Measurements from ENCODE around the gene ACOT11. TPM values are rescaled to one million over a fixed set of nuclear protein-coding genes. Genes with fewer than 3 reads are reported as not detected.
"Not testable (repeated sequence)": the region's sequence is repeated elsewhere in the genome, so short reads cannot be mapped to it uniquely, and the experiment has no call there.

ACOT11 gene
- total RNA-seq, 2 experiments from 2014 or later = 1.0 to 1.3 TPM

- Mint-ChIP-seq H3K27me3 (no peaks in the 10 kb centered on the region), H3K4me1 (no peaks in the 10 kb centered on the region), H3K27ac (no peak overlapping the region), H3K36me3 (no peaks in the 10 kb centered on the region), H3K4me3 (no peak overlapping the region), H3K9me3 (no peaks in the 10 kb centered on the region)
- DNase-seq = no peak
Observed at GRCh38 chr1:54519709-54520108, 28.3 kb upstream of the ACOT11 start.

DNA sequence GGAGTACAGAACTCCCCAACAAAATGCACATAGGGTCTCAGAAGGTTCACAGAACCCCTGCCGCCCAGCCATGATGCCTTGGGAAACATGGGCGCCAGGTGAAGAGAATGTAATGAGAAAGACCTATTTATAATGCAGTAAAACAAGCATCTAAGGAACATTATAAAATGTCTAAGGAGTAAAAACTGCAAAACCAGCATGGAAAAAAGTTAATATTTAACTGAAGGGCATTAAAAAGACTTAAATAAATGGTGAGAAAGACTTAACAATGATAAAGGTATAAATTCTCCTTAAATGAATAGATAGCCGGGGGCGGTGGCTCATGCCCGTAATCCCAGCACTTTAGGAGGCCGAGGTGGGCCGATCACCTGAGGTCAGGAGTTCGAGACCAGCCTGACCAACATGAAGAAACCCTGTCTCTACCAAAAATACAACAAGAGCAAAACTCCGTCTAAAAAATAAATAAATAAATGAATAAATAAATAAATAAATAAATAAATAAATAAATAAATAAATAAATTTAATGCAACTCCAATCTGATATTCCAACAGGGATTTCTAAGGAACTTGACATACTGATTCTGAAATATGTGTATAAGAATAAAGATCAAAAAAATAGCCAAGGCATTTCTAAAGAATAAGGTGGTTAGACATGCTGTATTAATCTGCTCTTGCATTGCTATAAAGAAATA is 27.3 kb upstream of the ACOT11 start:
- Mint-ChIP-seq H3K27ac (no peak overlapping the region), H3K36me3 (no peaks in the 10 kb centered on the region), H3K9me3 (no peaks in the 10 kb centered on the region), H3K27me3 (no peaks in the 10 kb centered on the region), H3K4me3 (no peak overlapping the region), H3K4me1 (no peaks in the 10 kb centered on the region)
- DNase-seq = no peak

- not testable (repeated sequence) for H3K4me1 Mint-ChIP-seq, H3K36me3 Mint-ChIP-seq, H3K4me3 Mint-ChIP-seq, H3K9me3 Mint-ChIP-seq, H3K27ac Mint-ChIP-seq, H3K27me3 Mint-ChIP-seq, DNase-seq
Observed at GRCh38 chr1:54526565-54526964, 21.5 kb upstream of the ACOT11 start.

DNA sequence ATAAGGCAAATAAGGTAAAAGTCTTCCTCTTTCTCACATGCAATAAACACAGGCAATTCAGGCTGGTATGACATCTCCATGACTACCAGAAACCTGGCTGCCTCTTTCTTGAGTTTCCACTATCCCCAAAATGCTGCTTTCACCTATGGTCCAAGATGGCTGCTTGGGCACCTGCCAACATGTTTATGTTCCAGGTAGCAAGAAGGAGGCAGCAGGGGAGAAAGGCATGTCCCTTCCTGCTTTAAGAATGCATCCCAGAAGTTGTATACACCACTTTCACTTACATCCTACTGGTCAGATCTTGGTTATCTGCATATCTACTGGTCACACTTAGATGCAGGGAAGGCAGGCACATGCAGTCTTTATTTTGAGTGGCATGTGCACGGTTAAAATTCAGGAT is 19.4 kb upstream of the ACOT11 start:
- no peaks in the 10 kb centered on the region for H3K4me1 Mint-ChIP-seq
- no peaks in the 10 kb centered on the region for H3K27me3 Mint-ChIP-seq
- no peak overlapping the region for H3K4me3 Mint-ChIP-seq
- no peak overlapping the region for H3K27ac Mint-ChIP-seq
- no peaks in the 10 kb centered on the region for H3K9me3 Mint-ChIP-seq
- DNase-seq = no peak
- H3K36me3 Mint-ChIP-seq = no peaks in the 10 kb centered on the region

DNA sequence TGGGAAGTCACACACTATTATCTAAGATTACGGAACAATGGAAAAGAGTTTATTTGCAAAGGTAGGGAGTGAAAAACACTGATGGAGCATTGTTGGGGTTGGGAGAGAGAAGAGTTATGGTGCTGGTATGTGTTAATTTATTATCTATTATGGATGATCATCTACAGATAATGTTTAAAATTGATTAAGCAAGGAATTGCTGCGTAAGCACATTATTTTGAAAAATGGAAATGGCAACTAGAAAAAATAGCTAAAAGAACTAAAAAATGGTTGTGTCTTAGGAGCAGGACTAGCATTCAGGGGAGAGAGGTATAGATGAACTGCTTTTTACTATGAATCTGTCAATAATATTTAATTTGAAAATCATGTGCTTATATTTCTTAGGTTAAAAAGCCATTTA is 16.0 kb upstream of the ACOT11 start:
- DNase-seq = no peak
- Mint-ChIP-seq H3K4me1 (no peaks in the 10 kb centered on the region), H3K27me3 (no peaks in the 10 kb centered on the region), H3K36me3 (no peaks in the 10 kb centered on the region), H3K9me3 (no peaks in the 10 kb centered on the region), H3K27ac (no peak overlapping the region), H3K4me3 (no peak overlapping the region)

DNA sequence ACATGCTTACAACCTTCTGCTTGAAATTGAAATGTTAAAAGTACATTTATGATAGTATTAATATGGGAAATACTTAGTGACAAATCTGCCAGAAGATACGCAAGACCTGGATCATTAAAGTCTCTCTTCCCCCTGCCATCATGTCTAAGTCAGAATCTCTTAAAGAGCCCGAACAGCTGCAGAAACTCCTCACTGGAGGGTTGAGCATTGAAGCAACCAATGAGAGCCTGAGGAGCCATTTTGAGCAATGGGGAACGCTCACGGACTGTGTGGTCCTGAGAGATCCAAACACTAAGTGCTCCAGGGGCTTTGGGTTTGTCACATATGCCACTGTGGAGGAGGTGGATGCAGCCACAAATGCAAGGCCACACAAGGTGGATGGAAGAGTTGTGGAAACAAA is 11.4 kb upstream of the ACOT11 start:
- H3K9me3 Mint-ChIP-seq, DNase-seq, H3K27ac Mint-ChIP-seq, H3K4me1 Mint-ChIP-seq, H3K27me3 Mint-ChIP-seq, H3K36me3 Mint-ChIP-seq, H3K4me3 Mint-ChIP-seq: not testable (repeated sequence)

GRCh38 chr1:54537611-54538010 is 10.4 kb upstream of the ACOT11 start:
- Mint-ChIP-seq H3K36me3 (no peaks in the 10 kb centered on the region), H3K27ac (no peak overlapping the region), H3K9me3 (no peaks in the 10 kb centered on the region), H3K27me3 (no peaks in the 10 kb centered on the region), H3K4me1 (peaks cover 11% of the 10 kb centered on the region), H3K4me3 (no peak overlapping the region)
- no peak for DNase-seq

- Mint-ChIP-seq H3K4me3 (no peak overlapping the region), H3K4me1 (peaks cover 16% of the 10 kb centered on the region), H3K36me3 (no peaks in the 10 kb centered on the region), H3K27ac (no peak overlapping the region), H3K9me3 (no peaks in the 10 kb centered on the region), H3K27me3 (no peaks in the 10 kb centered on the region)
- no peak for DNase-seq
Observed at GRCh38 chr1:54538538-54538937, 9.5 kb upstream of the ACOT11 start.

DNA sequence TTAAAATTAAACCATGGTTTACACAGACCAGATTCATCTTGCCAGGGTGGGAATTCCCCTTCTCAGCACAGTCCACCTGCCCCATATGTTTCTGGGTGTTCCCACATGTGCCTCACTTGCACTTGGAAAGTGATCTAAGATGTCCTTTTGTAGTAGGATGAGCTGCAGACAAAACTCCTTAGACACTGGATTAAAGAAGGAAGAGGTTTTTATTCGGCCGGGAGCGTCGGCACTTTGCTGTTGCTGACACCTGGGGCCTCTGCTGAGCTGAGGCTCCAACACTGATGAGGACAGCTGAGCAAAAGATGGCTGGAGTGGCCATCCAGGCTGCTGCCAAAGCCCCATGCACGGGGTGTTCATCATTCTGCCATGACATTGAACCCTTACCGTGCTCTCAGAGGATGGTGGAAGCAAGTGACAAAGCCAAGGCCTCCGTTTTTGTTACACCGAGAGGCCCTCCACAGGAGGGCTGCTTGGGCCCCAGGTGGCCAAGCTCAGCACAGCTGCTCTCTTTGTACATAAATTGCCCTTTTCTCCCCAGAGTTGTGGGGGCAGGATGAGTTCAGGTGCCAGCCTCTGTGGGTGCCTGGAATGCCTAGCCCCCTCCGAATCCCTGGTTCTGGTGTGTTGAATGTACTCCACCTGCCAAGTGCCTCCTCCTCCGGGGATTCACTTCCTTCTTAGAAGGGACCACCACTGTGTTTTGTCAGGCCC is 7.3 kb upstream of the ACOT11 start:
- no peaks in the 10 kb centered on the region for H3K9me3 Mint-ChIP-seq
- H3K27me3 Mint-ChIP-seq = no peaks in the 10 kb centered on the region
- no peak for DNase-seq
- H3K4me3 Mint-ChIP-seq = no peak overlapping the region
- no peaks in the 10 kb centered on the region for H3K36me3 Mint-ChIP-seq
- H3K27ac Mint-ChIP-seq = no peak overlapping the region
- H3K4me1 Mint-ChIP-seq = peaks cover 16% of the 10 kb centered on the region

DNA sequence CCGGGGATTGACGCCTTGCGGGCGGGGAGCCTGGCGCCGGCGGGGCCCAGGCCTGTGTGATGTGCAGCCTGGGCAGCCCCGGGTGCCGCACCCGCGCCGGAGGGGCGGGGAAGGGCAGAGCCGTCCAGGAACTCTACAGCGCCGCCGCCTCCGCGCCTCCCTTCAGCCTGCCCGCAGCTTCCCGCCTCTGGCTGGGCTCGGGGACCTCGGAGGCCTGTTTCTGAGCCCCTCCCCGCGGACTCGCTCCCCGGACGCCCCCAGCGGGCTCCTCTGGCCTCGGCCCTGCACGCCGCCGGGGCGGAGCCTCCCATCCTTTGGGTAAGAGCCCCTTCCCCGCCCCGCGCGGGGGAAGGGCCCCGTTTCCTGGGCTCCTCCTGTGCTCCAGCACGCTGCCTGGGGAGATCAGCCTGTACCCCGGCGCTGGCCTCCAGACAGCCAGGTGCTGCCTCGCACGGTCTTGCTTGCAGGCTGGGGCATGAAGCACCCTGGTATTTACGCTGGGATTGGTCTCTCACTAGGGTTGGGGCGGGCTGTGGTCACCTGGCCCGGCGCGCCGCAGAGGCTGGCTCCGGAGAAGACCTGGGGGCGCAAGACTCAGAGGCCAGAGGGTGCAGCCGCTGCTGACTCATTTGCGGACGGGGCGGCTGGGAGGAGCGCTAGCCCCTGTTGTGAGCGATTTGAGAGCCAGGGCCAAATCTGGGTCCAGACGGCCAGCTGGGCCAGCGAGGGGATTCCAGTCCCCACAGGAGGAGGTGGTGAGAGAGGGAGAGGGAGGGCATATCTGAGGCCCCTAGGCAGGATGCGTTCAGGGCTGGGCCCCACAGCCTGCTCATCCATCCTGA is 5.7 kb upstream of the ACOT11 start:
- H3K4me1 Mint-ChIP-seq = peaks cover 16% of the 10 kb centered on the region
- peak overlapping the region; percentile 80 for H3K4me3 Mint-ChIP-seq
- H3K9me3 Mint-ChIP-seq = no peaks in the 10 kb centered on the region
- DNase-seq = peak; percentile 74
- H3K27ac Mint-ChIP-seq = peak overlapping the region; percentile 64
- no peaks in the 10 kb centered on the region for H3K36me3 Mint-ChIP-seq
- H3K27me3 Mint-ChIP-seq = no peaks in the 10 kb centered on the region

GRCh38 chr1:54542962-54543539 is 5.0 kb upstream of the ACOT11 start:
- no peaks in the 10 kb centered on the region for H3K9me3 Mint-ChIP-seq
- peak overlapping the region; percentile 80 for H3K4me3 Mint-ChIP-seq
- no peaks in the 10 kb centered on the region for H3K36me3 Mint-ChIP-seq
- H3K4me1 Mint-ChIP-seq = peaks cover 16% of the 10 kb centered on the region
- no peaks in the 10 kb centered on the region for H3K27me3 Mint-ChIP-seq
- no peak overlapping the region for H3K27ac Mint-ChIP-seq
- DNase-seq = no peak

DNA sequence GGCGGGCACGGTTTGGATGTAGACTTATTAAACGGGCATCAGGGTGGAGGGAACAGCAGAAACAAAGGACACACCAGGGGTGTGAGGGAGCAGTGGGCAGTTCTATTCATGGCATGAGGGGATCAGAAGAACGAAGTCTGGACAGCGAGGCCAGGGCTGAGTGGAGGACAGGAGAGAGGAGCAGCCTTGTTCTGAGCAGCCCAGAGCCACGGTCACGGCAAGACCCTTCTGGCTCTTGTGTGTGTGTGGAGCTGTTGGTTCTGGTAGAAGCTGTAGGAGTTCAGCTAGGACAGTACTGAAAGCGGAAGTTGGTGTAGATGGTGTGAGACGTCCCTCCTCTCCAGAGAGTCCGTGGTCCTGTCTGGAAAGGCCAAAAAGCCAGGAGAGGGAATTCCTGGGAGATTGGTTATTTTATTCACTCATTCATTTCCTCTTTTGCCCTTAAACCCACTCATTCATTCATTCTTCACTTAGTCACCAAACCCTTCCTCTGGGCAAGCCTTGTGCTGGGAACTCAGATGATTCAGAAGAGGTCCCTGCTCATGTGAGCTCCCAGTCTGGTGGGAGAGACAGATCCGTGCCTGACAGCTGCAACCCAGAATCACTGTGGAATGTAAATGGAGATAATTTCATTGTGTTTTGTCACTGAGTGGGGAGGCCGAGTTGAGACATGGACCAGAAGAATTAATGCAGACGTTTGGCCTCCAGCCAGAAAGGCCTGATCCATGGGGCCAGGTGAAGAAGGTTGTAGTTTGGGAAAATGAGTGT is 4.1 kb upstream of the ACOT11 start:
- H3K9me3 Mint-ChIP-seq = no peaks in the 10 kb centered on the region
- no peak overlapping the region for H3K27ac Mint-ChIP-seq
- H3K27me3 Mint-ChIP-seq = no peaks in the 10 kb centered on the region
- H3K4me1 Mint-ChIP-seq = peaks cover 16% of the 10 kb centered on the region
- no peak for DNase-seq
- no peaks in the 10 kb centered on the region for H3K36me3 Mint-ChIP-seq
- H3K4me3 Mint-ChIP-seq = no peak overlapping the region

DNA sequence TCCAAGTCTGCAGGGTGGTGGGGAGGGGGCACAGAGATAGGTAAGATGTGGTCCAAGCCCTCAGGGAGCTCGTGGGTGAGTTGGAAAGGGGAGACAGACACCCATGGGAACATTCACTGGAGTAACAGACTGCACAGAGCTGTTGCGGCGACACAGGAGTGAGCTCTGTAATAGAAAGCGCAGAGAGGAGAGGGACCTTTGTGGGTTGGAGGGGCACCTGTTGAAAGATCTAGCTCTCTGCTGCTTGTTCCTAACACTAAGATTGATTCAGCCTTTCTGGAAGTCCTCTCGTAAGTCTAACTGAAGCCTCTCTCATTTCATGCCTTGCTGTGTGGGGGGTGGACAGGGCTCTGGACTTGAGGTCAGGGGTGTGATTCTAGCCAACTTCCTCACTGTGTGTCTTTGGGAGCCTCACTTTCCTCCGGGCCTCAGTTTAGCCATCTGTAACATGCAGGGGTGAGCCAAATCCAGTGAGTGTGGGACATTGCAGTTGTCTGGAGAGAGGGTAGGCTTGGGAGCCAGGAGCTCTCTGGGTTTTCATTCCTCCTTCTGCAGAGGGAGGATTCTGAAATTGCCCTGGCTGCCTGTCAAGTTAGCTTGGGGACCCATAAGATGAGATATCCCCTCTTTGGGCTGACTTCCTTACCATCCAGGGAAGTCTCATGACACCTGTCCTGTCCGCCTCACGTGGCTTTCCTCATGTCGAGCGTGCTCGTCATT is 2.0 kb upstream of the ACOT11 start:
- Mint-ChIP-seq H3K27ac (no peak overlapping the region), H3K9me3 (no peaks in the 10 kb centered on the region), H3K4me1 (peaks cover 13% of the 10 kb centered on the region)

More for the DNA sequence above, 2.0 kb upstream of the ACOT11 start:
- Mint-ChIP-seq H3K4me3 (no peak overlapping the region), H3K36me3 (no peaks in the 10 kb centered on the region), H3K27me3 (no peaks in the 10 kb centered on the region)
- DNase-seq = no peak
